NCI-H128 (cell line): Measurements from ENCODE around the gene RPL38.

ENCODE experiments used
- DNase-seq: peaks from one replicate; lab custom pipeline; 2025; ENCODE audit not compliant: unreplicated experiment; lab: John Stamatoyannopoulos, UW

Gene RPL38

DNA sequence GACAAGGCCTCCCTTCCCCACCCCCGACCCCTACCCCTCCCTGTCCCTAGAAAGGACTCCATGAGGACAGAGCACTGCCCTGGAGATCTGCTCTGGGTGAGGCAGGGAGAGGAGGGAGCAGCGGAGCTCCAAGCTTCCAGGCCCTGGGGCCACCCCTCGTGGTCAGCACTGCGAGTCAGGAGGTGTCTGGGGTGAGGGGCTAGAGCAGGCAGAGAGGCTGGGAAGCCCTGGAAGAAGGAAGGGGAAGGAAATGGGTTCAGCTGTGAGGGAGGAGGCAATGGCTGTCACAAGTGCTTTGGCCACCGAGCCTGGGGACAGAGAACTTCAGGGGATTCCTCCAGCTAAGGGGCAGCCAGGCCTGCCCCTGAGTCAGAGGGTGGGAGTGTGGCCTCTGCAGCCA lies 42.4 kb downstream of the RPL38 start:
- no peak for DNase-seq

DNA sequence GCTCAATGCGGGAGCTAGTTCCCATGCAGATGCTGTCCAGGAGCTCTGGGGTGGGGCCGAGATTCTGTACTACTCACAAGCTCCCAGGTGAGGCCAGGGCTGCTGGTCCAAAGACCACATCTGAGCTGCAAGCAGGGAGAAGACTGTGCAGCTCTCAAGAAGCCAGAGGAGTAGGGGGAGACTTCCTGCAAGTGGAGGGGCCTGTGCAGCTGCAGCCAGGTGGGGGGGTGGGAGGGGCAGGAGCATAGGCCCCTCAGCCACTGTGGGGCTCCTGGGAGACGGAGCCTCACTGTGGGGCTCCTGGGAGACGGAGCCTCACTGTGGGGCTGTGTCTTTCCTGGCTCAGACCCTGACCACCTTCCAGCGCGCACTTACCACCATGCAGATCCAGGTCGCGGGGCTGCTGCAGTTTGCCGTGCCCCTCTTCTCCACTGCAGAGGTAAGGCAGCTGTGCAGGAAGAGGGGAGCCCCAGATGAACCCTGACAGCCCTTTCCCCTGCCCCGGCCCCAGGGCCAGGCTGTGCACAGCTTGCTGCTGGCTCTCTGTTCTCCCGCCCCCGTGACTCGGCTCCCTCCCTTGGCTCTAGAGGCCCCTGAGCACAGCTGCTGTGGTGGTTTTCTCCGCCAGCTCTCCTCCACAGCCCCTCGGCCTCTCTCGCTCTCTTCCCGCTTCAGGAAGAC lies 46.3 kb downstream of the RPL38 start:
- no peak for DNase-seq

DNA sequence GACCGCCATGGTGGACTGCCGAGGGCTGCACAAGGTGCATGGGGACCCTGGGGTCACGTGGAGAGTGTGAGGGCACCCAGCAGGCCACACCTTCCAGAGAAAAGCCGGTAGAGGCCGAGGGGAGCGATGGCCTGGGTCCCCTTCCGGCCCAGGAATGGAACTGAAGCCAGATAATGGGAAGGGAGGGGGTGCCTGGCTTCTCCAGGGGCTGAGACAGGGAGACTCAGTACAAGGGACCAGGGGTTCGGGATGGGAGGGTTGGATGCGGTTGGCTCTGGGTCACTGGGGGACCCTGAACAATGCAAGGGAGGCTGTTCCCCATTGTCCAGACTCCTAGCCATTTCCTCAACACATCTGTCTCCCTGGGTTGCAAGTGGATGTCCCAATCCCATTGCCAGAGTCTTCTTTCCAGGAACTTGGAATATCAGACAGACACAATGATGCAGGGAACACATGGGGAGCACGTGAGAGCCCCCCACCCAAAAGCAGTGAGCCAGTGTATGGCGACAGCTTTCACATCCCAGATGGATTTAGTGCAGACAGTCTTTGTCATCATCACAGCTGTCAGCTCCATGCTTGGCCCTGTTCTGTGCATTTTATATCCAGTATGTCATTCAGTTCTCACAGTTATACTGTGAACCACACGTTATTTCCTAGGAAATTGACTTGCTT lies 47.0 kb downstream of the RPL38 start:
- no peak for DNase-seq

DNA sequence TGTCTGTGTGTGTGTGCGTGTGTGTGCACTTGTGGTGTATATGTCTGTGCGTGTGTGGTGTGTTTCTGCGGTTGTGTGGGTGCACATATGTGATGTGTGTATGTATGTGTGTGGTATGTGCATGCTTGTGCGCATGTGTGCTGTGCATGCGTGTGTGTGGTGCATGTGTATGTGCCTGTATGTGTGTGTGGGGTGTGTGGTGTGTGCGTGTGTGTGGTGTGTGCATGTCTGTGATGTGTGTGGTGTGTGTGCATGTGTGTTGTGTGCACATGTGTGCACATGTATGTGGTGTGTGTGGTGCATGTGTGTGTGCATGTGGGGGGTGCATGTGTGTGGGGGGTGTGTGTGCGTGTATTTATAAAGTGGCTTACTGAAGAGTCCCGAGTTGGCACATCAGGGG lies 47.6 kb downstream of the RPL38 start:
- DNase-seq, result no peak

DNA sequence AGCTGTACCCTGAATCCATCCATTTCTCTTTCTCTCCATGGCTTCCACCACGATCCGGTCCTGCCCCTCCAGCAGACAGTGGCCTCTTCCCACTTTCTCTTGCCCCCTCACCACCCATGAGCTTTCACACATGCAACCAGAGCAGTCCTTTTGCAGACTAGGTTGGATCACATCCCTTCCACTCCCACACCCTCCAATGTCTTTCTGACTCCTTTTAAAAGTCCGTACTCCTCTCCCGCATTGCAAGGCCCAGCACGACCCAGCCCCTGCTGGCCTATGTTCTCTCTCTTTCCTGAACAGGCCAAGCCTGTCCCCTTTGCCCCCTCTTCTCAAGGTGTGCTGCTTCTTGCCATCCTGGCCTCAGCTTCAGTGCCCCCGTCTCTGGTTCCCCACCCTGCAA lies 48.1 kb downstream of the RPL38 start:
- DNase-seq, result no peak

DNA sequence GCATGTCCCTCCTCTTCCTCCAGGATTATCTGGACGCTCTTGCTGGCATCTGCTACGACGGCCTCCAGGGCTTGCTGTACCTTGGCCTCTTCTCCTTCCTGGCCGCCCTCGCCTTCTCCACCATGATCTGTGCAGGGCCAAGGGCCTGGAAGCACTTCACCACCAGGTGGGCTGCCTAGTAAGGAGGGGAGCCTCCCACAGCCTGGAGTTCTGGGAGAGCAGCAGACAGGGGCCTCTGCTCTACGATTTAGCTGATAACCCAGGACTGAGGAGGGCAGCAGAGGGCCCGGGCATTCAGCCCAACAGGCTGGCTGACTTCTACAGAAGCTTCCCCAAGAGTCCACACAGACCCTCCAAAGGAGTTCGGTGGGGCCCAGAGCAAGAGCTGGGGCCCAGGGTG lies 48.7 kb downstream of the RPL38 start:
- no peak for DNase-seq

DNA sequence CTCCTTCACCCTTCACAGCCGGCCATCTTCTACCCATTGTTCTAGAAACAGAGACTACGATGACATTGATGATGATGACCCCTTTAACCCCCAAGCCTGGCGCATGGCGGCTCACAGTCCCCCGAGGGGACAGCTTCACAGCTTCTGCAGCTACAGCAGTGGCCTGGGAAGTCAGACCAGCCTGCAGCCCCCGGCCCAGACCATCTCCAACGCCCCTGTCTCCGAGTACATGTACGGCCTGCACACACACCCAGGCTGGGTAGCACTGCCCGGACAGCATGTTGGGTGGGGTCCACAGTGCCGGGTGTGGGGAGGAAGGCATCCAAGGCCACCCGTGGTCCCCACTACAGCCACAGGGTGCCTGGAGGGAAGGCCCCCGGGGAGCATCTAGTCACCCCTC lies 49.6 kb downstream of the RPL38 start:
- no peak for DNase-seq

DNA sequence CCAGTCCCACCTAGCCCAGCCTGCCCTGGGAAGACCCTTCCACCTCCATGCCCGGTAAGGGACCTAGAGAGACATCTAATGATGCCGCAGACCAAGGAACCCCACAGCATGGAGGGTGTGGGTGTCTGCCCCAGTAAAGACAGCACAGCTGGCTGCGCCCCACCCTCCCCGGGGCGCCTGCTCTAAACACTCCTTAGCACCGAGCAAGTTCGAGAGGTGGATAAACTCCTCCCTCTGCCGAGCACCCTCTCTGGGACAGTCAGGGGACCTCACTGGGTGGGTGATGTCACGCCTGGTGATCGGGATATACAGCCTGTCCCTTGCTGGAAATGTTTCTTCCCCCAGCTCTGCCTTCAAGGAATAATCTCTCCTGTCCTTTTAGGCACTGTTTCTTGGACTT lies 53.8 kb downstream of the RPL38 start:
- DNase-seq, result no peak

DNA sequence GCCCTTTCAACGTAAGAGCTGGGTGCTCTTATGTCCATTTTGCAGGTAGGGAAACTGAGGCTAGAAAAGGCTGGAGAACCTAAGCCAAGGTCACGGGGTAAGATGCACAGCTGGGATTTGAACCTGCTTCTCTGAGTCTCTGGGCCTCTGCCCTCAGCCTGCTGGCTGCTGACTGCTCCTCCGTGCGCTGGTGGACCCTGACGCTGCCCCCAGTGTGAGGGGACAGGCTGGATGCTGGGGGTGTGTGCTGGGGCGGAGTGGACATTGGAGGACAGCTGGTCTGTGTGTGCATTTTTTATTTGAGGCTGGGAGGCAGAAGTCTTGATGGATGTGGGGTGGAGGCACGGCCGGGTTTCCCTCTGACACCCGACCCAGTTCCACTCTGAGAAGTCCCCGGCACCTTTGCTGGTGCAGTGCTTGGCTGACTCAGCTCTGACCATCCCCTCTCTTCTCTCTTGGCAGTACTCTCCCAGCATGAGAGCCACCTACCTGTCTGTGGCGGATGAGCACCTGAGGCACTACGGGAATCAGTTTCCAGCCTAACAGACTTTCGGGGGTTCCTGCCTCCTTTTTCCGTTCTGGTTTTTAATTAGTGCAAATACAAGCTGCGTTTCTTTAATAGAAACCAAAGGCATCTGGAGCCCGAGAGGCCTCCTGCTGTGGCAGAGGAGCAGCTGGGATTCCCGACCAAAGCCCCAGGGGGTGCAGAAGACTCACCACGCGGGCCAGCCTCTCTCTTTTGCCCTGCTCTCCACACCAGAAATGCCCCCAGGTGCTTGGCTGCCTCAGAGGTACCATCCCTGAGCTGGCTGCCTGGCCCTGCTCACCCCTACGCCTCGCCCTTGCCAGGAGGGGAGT lies 56.4 kb downstream of the RPL38 start:
- DNase-seq, result no peak
